ENCODE data around the gene TREH.

The TREH gene

DNA sequence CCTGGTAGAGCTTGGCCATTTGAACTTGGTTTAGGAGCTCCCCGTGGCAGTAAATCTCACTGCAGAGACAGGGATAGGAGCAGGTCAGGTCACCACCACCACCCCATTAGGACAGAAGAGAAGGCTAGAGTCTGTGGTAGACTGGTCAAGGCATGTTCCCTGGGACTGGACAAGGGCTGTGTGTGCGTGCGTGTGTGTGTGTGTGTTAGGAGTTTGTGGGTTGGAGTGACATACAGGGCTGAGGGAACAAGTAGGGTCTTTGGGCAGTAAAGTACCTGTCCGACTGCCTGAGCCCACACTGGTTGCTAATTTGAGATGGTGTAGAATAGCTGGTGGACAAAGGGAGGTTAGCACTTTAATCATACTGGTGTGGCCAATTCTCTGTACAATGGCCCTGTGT, 16.1 kb downstream of the TREH start:
- no peak for DNase-seq

GRCh38 chr11:118662401-118663271, 16.8 kb downstream of the TREH start:
- peak; percentile 11 for DNase-seq

DNA sequence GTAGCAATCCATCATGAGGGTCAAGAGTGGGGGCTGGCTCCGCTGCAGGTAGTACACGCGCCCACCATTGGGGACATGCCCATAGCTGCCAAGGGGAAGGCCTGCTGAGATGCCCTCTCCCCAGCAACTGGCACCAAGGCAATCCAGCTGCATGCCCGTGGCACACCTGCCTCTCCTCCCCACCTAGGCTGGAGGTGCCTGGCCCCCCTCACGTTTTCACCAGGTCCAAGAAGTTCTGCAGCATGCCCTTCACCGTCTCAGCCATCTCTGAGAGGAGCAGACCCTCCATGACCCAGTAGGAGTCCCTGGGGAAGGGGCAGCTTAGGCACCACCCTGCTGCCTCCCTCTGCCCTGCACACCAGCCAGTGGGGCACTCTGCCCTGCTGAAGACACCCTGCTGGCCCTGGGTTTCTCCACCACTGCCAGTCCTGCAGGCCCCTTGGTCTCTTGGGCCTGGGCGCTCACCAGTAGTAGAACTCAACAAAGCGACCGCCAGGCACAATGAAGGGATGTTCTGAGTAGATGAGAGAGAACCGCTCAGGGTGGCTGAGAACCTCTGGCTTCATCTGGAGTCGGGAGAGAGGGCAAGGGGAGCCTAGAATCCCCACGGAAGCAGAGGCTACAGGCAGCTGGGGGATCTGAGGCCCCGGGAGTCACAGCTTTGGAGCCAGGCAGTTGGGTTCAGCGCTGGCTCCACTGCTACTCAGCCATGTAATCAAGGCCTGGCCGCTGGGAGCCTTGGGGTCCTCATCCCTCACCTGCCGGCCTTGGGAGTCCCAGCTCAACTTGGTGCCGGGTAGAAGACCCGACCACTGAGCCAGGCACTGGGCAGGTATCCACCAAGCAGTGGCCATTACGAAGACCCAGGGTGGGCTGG, 17.8 kb downstream of the TREH start:
- no peak for DNase-seq

- DNase-seq: peak; percentile 78
Measured at GRCh38 chr11:118660681-118661424, 18.6 kb downstream of the TREH start.

DNA sequence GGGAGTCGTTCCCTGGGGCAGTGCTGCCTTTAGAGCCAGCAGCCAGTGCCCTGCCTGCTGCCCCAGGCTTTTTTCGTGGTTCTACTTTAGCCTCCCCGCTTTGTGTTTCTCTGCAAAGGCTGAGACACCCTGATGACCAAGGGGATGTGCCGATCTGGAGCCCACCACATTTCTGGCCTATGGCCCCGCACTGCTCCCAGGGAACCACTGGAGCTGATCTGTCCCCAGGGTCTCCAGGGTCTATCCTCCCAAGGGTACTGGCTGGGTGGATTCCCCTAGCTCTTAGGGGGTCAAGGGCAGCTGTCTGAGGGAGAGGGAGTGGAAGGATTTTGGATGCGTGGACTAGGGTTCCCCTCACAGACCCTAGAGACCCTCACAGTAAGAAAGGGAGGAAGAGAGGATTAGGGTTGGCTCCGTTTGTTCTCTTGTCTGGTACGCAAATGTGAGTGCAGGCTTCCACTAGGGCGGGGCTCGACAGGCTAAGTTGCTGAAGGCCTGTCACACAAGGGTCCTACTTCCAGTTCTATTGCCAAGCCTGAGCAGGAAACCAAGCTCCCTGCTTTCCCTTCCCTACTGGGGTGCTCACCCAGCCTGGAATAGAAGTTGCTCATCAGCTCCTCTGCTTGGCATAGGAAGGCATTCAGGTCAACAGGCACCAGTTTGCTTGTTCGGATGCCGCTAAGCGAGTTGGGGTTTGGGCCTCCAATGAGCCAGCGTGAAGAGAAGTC, 19.3 kb downstream of the TREH start:
- peak; percentile 42 for DNase-seq

DNA sequence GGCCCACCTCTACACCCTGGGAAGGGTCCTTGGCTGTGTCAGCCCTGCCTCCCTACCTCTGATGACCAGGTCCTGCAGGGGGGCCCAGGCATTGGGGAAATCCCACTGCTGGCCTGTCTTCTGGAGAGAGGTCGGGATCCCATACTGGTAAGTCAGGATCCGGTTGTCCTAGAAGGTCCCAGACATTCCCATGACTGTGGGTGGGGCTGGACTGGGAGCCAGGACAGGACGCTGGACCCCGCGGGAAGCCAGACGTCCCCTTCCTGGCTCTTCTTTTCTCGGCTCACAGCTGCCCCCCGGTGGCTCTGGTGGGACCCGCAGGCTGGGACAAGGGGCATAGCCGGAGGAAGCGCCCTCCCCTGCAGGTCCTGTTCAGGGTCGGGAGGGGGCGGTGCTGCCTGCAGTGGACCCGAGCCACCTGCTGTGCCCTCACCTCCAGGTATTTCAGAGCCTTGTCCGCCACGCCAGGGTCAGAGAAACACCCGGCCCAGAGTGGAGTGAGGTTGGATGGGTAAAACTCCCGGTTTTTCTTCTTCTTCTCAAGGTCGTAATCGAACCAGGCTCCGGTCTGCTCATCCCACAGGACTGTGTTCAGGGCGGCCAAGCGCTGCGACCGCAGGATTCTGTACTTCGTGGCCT, 20.0 kb downstream of the TREH start:
- DNase-seq: peak; percentile 93

DNA sequence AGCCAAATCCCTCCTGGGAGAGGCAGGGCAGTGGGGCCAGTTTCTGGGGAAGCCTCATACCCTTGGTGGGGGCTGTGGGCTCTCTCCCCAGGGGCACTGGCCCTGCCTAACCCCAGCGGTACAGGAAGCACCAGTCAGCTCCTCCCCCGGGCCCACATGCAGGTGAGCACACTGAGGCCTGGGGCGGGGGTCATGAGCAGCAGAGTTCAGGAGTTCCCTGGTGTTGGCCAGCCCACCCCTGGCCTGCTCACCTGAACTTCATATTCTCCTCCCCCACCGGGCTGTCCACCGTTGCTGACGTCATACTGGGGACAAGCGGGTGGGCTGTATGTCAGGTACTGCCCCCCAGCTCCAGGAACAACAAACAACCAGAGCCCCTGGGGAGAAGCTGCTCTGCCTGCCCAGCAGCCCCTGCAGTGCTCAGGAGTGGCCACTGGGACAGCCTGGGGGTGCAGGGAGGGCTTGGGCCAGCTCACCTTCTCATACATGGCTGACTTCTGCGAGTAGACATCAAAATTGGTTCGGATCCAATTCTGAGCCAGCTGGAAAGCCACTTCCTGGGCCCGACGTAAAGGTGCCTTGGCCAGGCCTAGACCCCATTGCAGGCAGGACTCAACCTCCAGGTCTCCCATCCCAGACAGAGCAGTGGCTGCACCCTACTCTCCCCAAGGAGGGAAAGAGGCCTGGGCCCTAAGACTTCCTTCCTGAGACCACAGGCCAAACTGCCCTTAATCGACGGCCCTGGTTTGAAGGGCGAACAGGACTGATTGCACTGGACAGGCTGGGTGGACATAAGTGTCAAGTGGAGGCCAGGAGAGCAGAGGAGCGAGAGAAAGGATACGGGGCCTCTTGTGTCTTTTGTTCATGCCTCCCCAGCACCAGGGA, 20.8 kb downstream of the TREH start:
- DNase-seq: peak; percentile 30

DNA sequence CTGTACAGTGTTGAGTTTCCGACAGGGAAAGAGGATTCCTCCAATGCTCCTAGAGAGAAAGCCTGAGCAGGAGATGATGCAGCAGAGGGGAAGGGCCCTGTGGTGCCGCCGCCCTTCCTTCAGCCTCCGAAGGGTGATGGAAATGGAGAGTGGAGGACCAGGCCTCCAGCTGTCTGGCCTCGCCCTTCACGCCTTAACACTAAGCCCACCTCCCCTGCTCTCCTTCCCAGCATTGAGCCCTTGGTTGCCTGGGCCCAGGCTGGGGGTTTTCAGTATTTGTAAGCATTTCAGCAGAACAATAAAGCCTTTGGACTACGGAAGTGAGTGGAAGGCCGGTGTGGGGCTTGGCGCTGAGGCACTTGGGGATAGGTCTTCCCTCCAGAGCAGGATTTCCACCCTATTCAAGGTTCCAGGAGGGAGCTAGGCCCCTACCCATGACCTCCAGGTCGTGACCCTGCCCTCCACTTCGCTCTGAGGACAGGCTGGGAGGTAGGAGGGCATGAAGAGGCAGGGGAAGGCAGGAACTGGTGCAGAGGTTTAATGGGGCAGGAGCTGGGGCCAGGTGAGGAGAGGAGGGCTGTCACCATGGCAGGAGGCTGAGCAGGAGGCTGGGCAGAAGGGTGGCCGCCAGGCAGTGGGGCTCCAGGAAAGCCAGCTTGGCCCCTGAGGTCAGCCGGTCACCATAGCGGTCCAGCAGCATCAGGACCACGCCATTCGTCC, 21.6 kb downstream of the TREH start:
- DNase-seq: no peak

DNA sequence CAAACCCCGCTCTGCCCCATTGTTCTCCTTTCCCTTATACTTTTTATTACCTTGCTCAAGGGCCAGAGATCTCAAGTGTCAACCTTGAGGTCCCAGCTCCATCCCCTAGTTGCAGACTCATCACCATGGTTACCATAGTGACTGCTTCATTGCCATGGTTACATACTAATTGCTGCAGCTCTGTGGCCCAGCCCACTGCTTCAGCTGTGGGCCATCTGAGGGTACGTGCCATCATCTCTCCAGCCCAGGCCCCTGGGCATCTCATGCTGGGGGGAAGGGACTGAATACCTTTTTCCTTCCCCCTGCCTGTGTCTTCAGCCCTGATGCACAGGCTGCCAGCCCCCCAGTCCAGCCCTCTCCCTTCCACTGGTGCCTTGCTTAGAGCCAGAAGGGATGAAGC, 22.2 kb downstream of the TREH start:
- DNase-seq: peak; percentile 39

GRCh38 chr11:118656563-118657165, 22.8 kb downstream of the TREH start:
- no peak for DNase-seq

GRCh38 chr11:118655486-118656190, 23.8 kb downstream of the TREH start:
- DNase-seq: no peak

DNA sequence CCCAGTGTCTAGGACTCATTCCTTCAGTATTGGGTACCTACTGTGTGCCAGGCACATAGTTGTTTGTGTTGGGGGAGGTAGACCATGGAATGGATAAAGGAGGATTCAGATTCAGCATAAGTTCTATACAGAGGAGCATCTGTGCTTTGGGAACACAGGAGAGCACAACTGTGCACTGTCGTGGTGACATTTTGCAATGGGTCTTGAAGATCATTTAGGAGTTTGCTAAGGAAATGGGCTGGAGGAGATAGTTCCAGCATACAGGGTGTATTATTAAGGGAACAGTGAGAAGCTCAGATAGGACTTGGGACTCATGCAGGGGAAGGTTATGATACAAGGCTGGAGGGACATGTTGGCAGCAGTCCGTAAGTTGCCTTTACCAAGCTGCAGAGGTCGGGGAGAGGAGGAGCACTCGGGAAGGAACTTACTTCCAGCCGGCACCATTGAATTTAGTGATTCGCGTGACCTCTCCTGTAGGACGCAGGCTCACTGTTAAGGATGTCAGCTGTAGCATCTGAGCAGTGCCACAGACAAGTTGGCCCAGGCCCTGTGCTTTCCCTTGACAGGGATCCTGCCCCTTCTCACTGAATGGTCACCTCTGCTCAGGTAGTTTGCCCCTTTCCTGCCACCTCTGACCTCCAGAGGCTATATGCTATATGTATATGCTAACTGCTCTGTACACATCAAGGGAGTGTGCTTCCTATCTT, 25.6 kb downstream of the TREH start:
- DNase-seq: no peak

DNA sequence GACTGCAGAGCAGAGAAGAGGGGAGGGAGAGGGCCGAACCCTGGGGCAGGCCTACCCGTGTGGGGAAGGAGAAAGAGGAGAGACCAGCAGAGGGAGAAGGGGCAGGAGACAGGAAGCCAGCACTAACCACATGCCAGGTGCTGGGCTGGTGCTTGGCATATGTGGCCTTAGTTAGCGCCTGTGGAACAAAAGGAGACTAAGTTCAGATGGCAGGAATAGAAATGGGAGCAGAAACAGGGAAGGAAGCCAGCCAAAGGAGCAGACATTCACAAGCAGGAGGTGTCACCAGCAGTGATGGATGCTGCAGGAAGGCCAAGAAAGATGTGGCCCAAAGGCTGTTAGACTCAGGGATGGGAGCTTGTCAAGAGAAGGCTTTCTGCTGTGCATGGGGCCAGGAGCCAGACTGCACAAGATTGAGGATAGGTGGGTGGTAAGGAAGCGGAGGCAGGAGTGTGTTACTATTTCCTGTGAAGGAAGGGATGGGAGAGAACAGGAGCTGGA, 26.7 kb downstream of the TREH start:
- no peak for DNase-seq

- no peak for DNase-seq
Measured at GRCh38 chr11:118651820-118652219, 27.6 kb downstream of the TREH start.

- DNase-seq: no peak
Measured at GRCh38 chr11:118650366-118650765, 29.1 kb downstream of the TREH start.

GRCh38 chr11:118649941-118650340, 29.5 kb downstream of the TREH start:
- no peak for DNase-seq

DNA sequence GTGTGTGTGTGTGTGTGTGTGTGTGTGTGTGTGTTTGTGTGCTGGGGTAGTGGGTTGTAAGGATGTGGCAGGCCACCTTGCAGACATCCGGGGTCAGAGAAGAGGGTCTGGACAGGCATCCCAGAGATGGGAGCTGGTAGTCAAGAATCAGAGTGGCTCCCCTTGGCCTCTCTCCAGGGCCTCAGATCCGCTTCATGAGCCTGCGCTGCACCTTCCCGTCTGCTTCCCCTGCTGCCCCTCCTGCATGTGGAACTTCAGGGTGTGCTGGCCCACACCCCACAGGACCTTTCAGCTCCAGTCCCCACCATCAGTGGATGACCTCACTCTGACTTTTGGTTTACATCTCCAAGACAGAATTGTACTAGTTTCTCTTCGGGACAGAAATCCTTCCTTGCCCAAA, 31.2 kb downstream of the TREH start:
- DNase-seq: no peak

GRCh38 chr11:118646393-118646792, 33.1 kb downstream of the TREH start:
- DNase-seq: no peak
